OCI-LY3 (cell line): ENCODE measurements around the gene FAT1.

ENCODE experiments used
- EZH2phosphoT487 ChIP-seq: fragments of 200-600 bp; shearing (Covaris generic); IDR thresholded peaks from 2 replicates; pipeline ENCODE4 v1.6.1; 2018; ENCODE audit warnings: antibody characterized with exemption, mixed run types, low read depth
- TF ChIP-seq, protein P1 (sequence below): fragments of 200-600, 300-600 bp; sonication (generic); IDR thresholded peaks from 2 replicates; pipeline ENCODE4 v1.5.1; 2014; ENCODE audit warnings: antibody characterized with exemption, low read length, low read depth

- TF ChIP-seq, protein P1, sequence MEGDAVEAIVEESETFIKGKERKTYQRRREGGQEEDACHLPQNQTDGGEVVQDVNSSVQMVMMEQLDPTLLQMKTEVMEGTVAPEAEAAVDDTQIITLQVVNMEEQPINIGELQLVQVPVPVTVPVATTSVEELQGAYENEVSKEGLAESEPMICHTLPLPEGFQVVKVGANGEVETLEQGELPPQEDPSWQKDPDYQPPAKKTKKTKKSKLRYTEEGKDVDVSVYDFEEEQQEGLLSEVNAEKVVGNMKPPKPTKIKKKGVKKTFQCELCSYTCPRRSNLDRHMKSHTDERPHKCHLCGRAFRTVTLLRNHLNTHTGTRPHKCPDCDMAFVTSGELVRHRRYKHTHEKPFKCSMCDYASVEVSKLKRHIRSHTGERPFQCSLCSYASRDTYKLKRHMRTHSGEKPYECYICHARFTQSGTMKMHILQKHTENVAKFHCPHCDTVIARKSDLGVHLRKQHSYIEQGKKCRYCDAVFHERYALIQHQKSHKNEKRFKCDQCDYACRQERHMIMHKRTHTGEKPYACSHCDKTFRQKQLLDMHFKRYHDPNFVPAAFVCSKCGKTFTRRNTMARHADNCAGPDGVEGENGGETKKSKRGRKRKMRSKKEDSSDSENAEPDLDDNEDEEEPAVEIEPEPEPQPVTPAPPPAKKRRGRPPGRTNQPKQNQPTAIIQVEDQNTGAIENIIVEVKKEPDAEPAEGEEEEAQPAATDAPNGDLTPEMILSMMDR = no peak
- TF ChIP-seq EZH2phosphoT487 = no peak
Observed at GRCh38 chr4:186658657-186659056, 65.0 kb downstream of the FAT1 start.
